ENCODE measurements around the gene MRPL11.

MRPL11 gene

DNA sequence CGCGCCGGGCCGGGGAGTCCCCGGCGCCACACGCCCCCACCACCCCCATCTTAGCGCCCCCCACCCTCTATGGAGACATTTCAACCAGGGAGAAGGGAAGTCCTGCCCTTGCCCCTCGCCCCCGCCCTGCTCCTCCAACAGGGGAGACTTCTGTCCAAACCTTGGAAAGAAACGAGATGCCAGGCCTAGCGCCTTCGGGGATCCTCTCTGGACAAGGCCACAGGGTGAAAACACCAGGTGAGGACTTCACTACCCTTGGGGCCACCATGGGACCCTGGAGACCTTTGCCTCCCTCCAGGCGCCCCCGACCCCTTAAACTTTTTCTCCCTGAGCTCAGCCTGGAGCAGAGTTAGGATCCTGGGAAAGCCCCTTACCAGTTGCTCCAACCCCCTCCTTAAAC is 29.4 kb downstream of the MRPL11 start:
- no peak for DNase-seq (ENCODE audit: low read depth)
- no peak overlapping the region for H3K4me3 ChIP-seq (ENCODE audit: low read depth, low read length)
- TF ChIP-seq, protein P1, sequence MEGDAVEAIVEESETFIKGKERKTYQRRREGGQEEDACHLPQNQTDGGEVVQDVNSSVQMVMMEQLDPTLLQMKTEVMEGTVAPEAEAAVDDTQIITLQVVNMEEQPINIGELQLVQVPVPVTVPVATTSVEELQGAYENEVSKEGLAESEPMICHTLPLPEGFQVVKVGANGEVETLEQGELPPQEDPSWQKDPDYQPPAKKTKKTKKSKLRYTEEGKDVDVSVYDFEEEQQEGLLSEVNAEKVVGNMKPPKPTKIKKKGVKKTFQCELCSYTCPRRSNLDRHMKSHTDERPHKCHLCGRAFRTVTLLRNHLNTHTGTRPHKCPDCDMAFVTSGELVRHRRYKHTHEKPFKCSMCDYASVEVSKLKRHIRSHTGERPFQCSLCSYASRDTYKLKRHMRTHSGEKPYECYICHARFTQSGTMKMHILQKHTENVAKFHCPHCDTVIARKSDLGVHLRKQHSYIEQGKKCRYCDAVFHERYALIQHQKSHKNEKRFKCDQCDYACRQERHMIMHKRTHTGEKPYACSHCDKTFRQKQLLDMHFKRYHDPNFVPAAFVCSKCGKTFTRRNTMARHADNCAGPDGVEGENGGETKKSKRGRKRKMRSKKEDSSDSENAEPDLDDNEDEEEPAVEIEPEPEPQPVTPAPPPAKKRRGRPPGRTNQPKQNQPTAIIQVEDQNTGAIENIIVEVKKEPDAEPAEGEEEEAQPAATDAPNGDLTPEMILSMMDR (conservative IDR thresholded peaks at IDR 0.05; ENCODE audit: low read depth, low read length) = no peak

DNA sequence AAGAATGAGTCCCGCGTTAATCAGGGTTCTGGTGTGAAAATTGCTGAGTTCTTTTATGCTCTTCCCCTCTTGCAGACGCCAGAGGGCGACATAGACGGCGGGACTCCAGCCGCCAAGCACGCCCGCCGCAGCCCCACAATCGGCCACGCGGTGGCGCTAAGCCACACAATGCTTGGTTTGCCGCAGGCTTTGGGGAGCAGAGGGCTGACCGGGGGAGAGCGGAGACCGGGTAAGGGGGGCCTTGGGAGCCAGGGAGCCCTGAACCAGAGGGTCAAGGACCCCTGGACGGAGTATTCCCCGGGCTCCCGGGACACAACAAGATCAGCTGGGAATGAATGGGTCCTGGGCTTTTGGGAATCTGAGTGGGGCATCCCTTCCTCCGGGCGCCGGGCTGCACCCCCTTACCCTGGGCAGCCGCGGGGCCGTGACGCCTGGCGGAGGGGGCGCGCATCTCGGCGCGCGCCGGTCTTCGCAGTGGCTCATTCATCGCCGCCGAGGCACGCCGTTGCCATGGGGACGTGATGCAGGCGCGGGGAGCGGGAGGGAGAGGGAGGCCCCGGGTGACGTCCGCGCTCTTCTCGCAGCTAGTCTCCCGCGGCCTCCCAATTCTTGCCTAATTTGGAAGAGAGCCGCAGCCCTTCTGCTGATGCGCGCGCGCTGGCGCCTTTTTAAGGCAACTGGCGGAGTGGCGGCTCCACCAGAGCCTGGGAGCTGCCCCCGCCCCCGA is 30.0 kb downstream of the MRPL11 start:
- TF ChIP-seq, protein P1 (conservative IDR thresholded peaks at IDR 0.05; ENCODE audit: low read depth, low read length) = peak; percentile 98
- peak; percentile 90 for DNase-seq (ENCODE audit: low read depth)
- peak overlapping the region; percentile 39 for H3K4me3 ChIP-seq (ENCODE audit: low read depth, low read length)

DNA sequence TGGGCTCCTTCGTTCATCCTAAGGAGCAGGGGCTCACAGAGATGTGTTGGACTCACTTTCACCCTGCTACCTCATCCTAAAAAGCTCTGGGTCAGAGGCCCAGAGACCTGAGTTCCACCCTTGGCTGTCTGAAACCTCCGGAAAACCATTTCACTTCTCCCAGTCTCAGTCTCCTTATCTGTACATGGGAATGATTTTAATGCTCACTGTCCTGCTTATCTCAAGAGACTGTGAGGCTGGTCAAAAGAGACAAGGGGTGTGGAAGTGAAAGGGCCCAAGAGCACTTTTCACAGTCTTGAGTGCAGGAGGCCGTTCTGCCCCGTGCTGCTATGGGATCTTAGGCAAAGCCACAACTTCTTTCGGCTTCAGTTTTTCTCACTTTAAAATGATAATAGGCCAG is 31.0 kb downstream of the MRPL11 start:
- no peak overlapping the region for H3K4me3 ChIP-seq (ENCODE audit: low read depth, low read length)
- no peak for DNase-seq (ENCODE audit: low read depth)
- TF ChIP-seq, protein P1 (conservative IDR thresholded peaks at IDR 0.05; ENCODE audit: low read depth, low read length) = no peak

DNA sequence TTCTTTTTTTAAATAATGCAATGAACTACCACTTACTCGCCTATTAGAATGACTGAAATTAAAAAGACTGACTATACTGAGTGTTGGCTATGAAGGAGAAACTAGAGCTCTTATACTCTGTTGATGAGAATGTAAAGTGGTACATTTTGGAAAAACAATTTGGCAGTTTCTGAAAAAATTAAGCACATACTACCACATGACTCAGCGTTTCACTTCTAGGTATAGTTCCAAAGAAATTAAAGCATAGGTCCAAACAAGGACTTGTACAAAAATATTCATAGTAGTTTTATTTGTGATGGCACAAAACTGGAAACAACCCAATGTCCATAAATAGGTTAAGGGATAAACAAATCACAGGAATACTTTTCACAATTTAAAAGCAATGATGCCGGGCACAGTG is 44.7 kb downstream of the MRPL11 start:
- TF ChIP-seq, protein P1 (conservative IDR thresholded peaks at IDR 0.05; ENCODE audit: low read depth, low read length) = no peak
- DNase-seq (ENCODE audit: low read depth) = no peak
- no peak overlapping the region for H3K4me3 ChIP-seq (ENCODE audit: low read depth, low read length)

DNA sequence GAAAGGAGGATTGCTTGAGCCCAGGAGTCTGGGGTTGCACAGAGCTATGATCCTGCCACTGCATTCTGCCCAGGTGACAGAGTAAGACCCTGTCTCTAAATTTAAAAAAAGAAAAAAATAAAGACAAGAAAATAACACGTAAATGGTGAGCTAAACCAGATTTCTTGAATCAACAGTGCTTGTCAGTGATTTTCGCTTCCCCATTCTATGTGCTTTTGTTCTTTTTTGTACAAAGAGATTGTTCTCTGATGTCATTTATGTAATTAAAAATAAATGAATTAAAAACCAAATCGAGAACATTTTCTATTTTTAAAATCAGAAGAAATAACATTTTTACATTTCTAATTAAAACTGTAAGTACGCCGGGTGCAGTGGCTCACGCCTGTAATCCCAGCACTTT is 47.3 kb downstream of the MRPL11 start:
- no peak for DNase-seq (ENCODE audit: low read depth)
- TF ChIP-seq, protein P1 (conservative IDR thresholded peaks at IDR 0.05; ENCODE audit: low read depth, low read length) = no peak
- no peak overlapping the region for H3K4me3 ChIP-seq (ENCODE audit: low read depth, low read length)

GRCh38 chr11:66388780-66389386 is 49.8 kb downstream of the MRPL11 start:
- no peak overlapping the region for H3K4me3 ChIP-seq (ENCODE audit: low read depth, low read length)
- TF ChIP-seq, protein P1 (conservative IDR thresholded peaks at IDR 0.05; ENCODE audit: low read depth, low read length) = peak; percentile 93
- peak; percentile 90 for DNase-seq (ENCODE audit: low read depth)
